GM20000 (cell line): ENCODE measurements around the gene ZNF500.

ENCODE experiments used
- DNase-seq: peaks from one replicate; pipeline ENCODE4 v3.0.0; 2012; ENCODE audit warnings: low spot score
- TF ChIP-seq, protein P1 (sequence below): IDR thresholded peaks from 2 replicates; pipeline ENCODE4 v1.5.1; 2012; ENCODE audit warnings: mild to moderate bottlenecking, control low read depth; ENCODE audit errors: extremely low read depth, missing control alignments

The ZNF500 gene

DNA sequence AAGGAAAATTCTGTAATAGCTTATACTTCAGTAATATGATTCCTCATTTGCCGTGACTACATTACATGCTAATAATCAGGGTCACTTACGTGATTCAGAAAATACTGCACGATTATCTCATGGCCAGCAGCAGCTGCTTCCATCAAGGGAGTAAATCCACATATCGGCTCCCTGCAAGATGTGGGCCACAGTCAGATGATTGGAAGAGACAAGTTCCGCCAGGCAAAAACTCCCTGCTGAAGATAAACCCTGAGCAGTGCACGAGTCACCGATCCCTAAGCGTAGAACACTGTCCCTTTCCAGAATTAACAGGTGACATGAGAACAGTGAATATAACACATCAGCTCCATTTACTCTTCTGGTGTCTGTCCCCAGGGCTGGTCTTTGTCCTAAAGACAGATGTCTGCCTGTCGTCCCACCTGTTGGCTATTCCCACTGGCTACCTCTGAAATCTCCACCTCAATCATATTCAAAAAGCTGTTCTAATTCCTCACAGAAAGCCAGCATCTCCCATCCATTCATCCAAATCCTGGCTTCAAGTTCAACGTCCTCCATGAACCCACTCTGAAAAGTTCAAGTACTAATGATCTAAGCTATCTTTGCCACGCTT lies 42.2 kb downstream of the ZNF500 start:
- DNase-seq, result no peak
- TF ChIP-seq, protein P1, sequence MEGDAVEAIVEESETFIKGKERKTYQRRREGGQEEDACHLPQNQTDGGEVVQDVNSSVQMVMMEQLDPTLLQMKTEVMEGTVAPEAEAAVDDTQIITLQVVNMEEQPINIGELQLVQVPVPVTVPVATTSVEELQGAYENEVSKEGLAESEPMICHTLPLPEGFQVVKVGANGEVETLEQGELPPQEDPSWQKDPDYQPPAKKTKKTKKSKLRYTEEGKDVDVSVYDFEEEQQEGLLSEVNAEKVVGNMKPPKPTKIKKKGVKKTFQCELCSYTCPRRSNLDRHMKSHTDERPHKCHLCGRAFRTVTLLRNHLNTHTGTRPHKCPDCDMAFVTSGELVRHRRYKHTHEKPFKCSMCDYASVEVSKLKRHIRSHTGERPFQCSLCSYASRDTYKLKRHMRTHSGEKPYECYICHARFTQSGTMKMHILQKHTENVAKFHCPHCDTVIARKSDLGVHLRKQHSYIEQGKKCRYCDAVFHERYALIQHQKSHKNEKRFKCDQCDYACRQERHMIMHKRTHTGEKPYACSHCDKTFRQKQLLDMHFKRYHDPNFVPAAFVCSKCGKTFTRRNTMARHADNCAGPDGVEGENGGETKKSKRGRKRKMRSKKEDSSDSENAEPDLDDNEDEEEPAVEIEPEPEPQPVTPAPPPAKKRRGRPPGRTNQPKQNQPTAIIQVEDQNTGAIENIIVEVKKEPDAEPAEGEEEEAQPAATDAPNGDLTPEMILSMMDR, result no peak

DNA sequence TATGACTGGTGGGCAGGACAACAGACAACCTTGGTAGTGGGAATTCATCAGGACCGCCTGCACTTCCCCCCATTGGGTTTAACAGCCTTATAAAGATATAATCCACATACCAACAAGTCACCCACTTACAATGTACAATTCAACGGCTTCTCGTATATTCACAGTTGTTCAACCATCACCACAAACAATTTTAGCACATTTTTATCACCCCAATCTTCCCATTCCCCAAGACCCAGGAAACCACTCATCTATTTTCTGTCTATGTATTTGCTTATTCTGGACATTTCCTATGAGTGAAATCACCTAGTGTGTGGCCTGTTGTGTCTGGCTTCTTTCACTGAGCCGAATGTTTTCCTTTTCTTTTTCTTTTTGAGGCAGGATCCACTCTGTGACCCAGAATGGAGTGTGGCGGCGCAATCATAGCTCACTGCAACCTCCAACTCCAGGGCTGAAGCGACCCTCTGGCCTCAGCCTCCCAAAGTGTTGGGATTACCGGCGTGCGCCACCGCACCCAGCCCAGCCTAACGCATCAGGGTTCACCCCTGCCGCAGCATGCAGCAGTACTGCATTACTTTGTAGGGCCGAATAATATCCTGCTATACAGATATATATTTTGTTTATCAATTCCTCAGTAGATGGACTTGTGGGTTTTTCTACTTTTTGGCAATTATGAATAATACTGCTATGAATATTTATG lies 43.7 kb downstream of the ZNF500 start:
- TF ChIP-seq, protein P1, result no peak
- no peak for DNase-seq

DNA sequence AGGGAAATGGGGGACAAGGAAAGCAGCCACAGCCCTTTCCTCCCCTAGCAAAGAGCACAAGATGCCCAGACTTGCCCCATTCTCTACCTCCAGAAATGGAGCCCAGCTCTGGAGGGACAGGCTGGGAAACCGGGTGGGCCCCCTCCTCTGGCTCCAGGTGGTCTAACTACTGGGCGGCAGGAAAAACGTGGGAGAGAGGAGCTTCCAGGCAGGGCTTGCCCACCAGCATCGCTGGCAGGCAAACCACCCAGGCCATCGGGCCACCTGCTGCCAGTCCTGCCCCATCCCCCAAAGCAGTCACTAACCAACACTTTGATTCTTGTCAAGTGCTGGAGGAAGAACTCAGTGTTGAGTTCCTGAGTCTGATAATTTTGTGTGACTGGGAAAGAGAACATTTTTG lies 48.5 kb downstream of the ZNF500 start:
- TF ChIP-seq, protein P1, result no peak
- DNase-seq, result no peak

DNA sequence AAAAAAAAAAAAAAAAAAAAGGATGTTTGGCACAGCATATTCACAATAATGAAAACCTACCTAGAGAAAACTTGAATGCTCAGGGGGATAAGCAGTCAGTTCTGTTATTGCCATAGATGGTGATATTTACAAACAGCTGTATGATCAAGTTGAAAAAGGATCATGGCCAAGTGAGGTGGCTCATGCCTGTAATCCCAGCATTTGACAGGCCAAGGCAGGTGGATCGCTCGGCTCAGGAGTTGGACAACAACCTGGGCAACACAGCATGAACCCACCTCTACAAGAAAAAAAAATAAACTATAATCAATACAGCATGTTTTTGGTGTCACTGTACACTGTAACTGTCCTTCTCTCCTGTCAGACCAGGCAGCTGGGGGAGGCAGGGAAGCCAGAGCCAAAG lies 52.0 kb downstream of the ZNF500 start:
- DNase-seq, result no peak

DNA sequence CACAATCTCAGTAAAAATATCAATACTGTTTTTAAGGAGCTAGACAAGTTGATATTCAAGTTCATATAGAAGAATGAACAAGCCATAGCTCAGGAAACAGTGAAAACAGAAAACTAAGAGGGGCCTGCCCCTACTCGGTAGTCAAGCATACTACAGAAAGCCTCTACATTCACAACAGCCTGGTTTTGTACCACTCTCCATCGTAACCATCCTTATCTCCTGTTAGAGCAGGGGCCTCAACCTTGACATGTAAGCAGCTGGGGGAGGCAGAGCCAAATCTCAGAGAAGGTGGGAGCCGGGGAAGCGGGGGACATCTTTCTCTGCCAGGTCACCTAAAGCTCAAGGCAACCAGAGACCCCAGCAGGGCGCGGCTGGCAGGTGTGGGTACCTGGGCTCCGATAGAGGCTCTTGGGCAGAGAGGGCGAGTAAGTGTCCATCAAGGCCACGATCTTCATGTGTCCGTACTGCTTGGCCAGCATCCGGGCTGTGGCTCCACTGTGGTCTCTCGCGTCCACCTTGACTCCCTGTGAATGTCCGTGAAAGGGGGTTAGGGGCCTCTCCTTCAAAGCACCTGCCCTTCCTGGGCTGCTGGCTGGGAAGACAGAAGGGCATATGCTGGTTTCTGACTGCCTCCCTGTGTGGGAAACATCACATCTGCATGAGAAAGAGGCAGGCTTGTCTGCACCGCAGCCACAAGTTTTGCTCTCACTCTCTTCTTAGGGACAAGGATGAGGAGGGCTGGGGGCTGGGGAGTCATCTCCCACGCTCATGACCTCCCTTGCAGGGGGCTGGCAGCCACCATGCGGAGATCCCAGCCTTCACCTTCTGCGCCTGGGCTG lies 53.1 kb downstream of the ZNF500 start:
- TF ChIP-seq, protein P1, result no peak
- DNase-seq, result no peak

More for the DNA sequence above, 52.0 kb downstream of the ZNF500 start:
- TF ChIP-seq, protein P1, result no peak

DNA sequence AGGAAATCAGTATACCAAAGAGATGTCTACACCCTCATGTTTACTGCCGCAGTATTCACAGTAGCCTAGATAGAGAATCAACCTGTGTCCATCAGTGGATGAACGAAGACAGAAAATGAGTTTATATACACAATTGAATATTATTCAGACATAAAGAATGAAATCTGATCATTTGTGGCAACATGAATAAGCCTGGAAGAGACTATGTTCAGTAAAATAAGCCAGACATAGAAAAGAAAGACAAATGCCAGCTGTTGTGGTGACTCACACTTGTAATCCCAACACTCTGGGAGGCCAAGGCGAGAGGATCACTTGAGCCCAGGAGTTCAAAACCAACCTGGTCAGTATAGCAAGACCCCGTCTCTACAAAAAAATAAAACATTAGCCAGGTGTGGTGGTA lies 57.5 kb downstream of the ZNF500 start:
- DNase-seq, result no peak
- TF ChIP-seq, protein P1, result no peak

DNA sequence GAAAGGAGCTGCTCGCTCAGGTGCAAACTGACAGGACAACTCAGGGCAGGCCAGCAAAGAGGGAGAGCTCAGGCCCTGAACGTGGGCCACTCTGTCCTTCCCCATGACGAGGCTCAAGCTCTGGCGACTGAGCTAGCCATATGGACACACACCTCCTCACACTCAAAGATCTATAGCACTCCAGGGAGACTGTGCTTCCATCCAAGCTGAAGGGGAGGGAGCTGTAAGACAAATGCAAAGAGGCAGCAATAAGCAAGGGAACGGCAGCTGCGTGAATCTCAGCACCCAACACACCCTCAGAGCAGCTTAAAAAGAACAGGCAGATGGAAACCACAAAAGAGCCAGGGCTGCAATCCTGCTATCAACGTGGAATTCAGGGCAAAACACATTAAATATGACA lies 60.1 kb downstream of the ZNF500 start:
- DNase-seq, result no peak
- TF ChIP-seq, protein P1, result no peak
